ENCODE data around the gene CD4.

The CD4 gene

GRCh38 chr12:6777386-6777785, 11.9 kb upstream of the CD4 start:
- Histone ChIP-seq H3K9me3 (ENCODE audit: insufficient read depth, low read length) (no peaks in the 10 kb centered on the region), H3K27me3 (ENCODE audit: low read length) (no peaks in the 10 kb centered on the region), H3K9me2 (replicated peaks; ENCODE audit: insufficient read depth, low read length) (no peaks in the 10 kb centered on the region), H3K36me3 (ENCODE audit: low read length) (no peaks in the 10 kb centered on the region), H4K20me1 (ENCODE audit: low read depth, low read length) (no peaks in the 10 kb centered on the region), H3K27ac (ENCODE audit: low read depth, low read length) (no peak overlapping the region), H3K79me2 (ENCODE audit: insufficient read depth, low read length) (no peaks in the 10 kb centered on the region), H3K4me2 (ENCODE audit: low read depth, low read length, poor library complexity, severe bottlenecking) (no peak overlapping the region), H3K4me3 (ENCODE audit: insufficient read depth, low read length, poor library complexity, severe bottlenecking) (no peak overlapping the region), H3F3A (ENCODE audit: insufficient read depth) (no peaks in the 10 kb centered on the region), H3K9ac (ENCODE audit: low read length) (no peak overlapping the region), H2AFZ (ENCODE audit: low read depth, low read length, severe bottlenecking) (no peak overlapping the region)
- no peak for TF ChIP-seq EZH2phosphoT487 (conservative IDR thresholded peaks at IDR 0.05; ENCODE audit: low read length)
- no peak for TF ChIP-seq CTCF (IDR thresholded peaks at IDR 0.05; ENCODE audit: insufficient read depth, low read length, poor library complexity, severe bottlenecking)

GRCh38 chr12:6778217-6778573, 11.1 kb upstream of the CD4 start:
- no peaks in the 10 kb centered on the region for H3K27me3 ChIP-seq (ENCODE audit: low read length)
- TF ChIP-seq CTCF (IDR thresholded peaks at IDR 0.05; ENCODE audit: insufficient read depth, low read length, poor library complexity, severe bottlenecking) (no peak), EZH2phosphoT487 (conservative IDR thresholded peaks at IDR 0.05; ENCODE audit: low read length) (no peak)
- no peaks in the 10 kb centered on the region for H3K79me2 ChIP-seq (ENCODE audit: insufficient read depth, low read length)
- H3K9me3 ChIP-seq (ENCODE audit: insufficient read depth, low read length): no peaks in the 10 kb centered on the region
- H4K20me1 ChIP-seq (ENCODE audit: low read depth, low read length): no peaks in the 10 kb centered on the region
- no peaks in the 10 kb centered on the region for H3K36me3 ChIP-seq (ENCODE audit: low read length)
- no peaks in the 10 kb centered on the region for H3F3A ChIP-seq (ENCODE audit: insufficient read depth)
- peak overlapping the region; percentile 76 for H3K4me2 ChIP-seq (ENCODE audit: low read depth, low read length, poor library complexity, severe bottlenecking)
- no peak overlapping the region for H3K27ac ChIP-seq (ENCODE audit: low read depth, low read length)
- H3K9me2 ChIP-seq (replicated peaks; ENCODE audit: insufficient read depth, low read length): no peaks in the 10 kb centered on the region
- H3K9ac ChIP-seq (ENCODE audit: low read length): peak overlapping the region; percentile 47
- no peak overlapping the region for H3K4me3 ChIP-seq (ENCODE audit: insufficient read depth, low read length, poor library complexity, severe bottlenecking)
- peak overlapping the region; percentile 84 for H2AFZ ChIP-seq (ENCODE audit: low read depth, low read length, severe bottlenecking)

- Histone ChIP-seq H3K9me3 (ENCODE audit: insufficient read depth, low read length) (no peaks in the 10 kb centered on the region), H3K27me3 (ENCODE audit: low read length) (no peaks in the 10 kb centered on the region), H4K20me1 (ENCODE audit: low read depth, low read length) (no peaks in the 10 kb centered on the region), H3K27ac (ENCODE audit: low read depth, low read length) (no peak overlapping the region), H2AFZ (ENCODE audit: low read depth, low read length, severe bottlenecking) (peak overlapping the region; percentile 84), H3K9me2 (replicated peaks; ENCODE audit: insufficient read depth, low read length) (no peaks in the 10 kb centered on the region), H3K4me3 (ENCODE audit: insufficient read depth, low read length, poor library complexity, severe bottlenecking) (peak overlapping the region; percentile 48), H3K9ac (ENCODE audit: low read length) (peak overlapping the region; percentile 47), H3K36me3 (ENCODE audit: low read length) (no peaks in the 10 kb centered on the region), H3K4me2 (ENCODE audit: low read depth, low read length, poor library complexity, severe bottlenecking) (peak overlapping the region; percentile 76), H3K79me2 (ENCODE audit: insufficient read depth, low read length) (no peaks in the 10 kb centered on the region), H3F3A (ENCODE audit: insufficient read depth) (no peaks in the 10 kb centered on the region)
- TF ChIP-seq EZH2phosphoT487 (conservative IDR thresholded peaks at IDR 0.05; ENCODE audit: low read length) (no peak), CTCF (IDR thresholded peaks at IDR 0.05; ENCODE audit: insufficient read depth, low read length, poor library complexity, severe bottlenecking) (peak; percentile 92)
These were observed 10.5 kb upstream of the CD4 start for GRCh38 chr12:6778574-6779550.
